PC-3 (cell line): ENCODE data around the gene TNFSF9.

Experiments used
- CTCF ChIP-seq: fragments of 300-600 bp; sonication (generic); conservative IDR thresholded peaks from 2 replicates; pipeline ENCODE4 v1.5.1; 2017; ENCODE audit warnings: antibody characterized with exemption, low read depth, mild to moderate bottlenecking, low read length
- EZH2phosphoT487 ChIP-seq: fragments of 300-600 bp; sonication (generic); IDR thresholded peaks from 2 replicates; pipeline ENCODE4 v1.6.1; 2018; ENCODE audit warnings: mild to moderate bottlenecking, antibody characterized with exemption, low read length, borderline replicate concordance

- TF ChIP-seq CTCF (no peak), EZH2phosphoT487 (no peak)
Measured at GRCh38 chr19:6529351-6529750, 1.5 kb upstream of the TNFSF9 start.
